GM19467 (cell line): Measurements from ENCODE around the gene DGKG.

Experiments
- ATAC-seq: cut with Tn5 transposase; IDR thresholded peaks from one replicate; pipeline ENCODE4 v1.9.1; 2021; ENCODE audit warnings: mild to moderate bottlenecking, moderate library complexity; ENCODE audit not compliant: unreplicated experiment

The DGKG gene

GRCh38 chr3:186118692-186119091 lies 243.3 kb downstream of the DGKG start:
- no peak for ATAC-seq

GRCh38 chr3:186117521-186118134 lies 244.4 kb downstream of the DGKG start:
- ATAC-seq: no peak

- no peak for ATAC-seq
Observed at GRCh38 chr3:186115239-186115996, 246.6 kb downstream of the DGKG start.

- no peak for ATAC-seq
Observed at GRCh38 chr3:186110975-186111974, 250.8 kb downstream of the DGKG start.

GRCh38 chr3:186109897-186110803 lies 251.9 kb downstream of the DGKG start:
- ATAC-seq: no peak

- ATAC-seq: peak; percentile 96
Observed at GRCh38 chr3:186108941-186109865, 252.8 kb downstream of the DGKG start, which contains the start of gene ETV5. ETV5 (minus strand) TSS chr3:186109089; CDS start chr3:186105868, 3,221 bp downstream.

GRCh38 chr3:186108106-186108940 lies 253.7 kb downstream of the DGKG start:
- no peak for ATAC-seq

- ATAC-seq: peak; percentile 21
Observed at GRCh38 chr3:186107215-186108105, 254.6 kb downstream of the DGKG start.

- no peak for ATAC-seq
Observed at GRCh38 chr3:186105543-186105942, 256.5 kb downstream of the DGKG start.

GRCh38 chr3:186102687-186103086 lies 259.3 kb downstream of the DGKG start:
- ATAC-seq: no peak

- no peak for ATAC-seq
Observed at GRCh38 chr3:186100398-186100797, 261.6 kb downstream of the DGKG start.

- no peak for ATAC-seq
Observed at GRCh38 chr3:186099178-186099577, 262.9 kb downstream of the DGKG start.

- no peak for ATAC-seq
Observed at GRCh38 chr3:186098740-186099139, 263.3 kb downstream of the DGKG start.

GRCh38 chr3:186097663-186098451 lies 264.2 kb downstream of the DGKG start:
- no peak for ATAC-seq

- no peak for ATAC-seq
Observed at GRCh38 chr3:186097317-186097662, 264.7 kb downstream of the DGKG start.
